Type B pancreatic cell (in vitro differentiated cells): ENCODE data around the gene PRDM5. TPM values are rescaled to one million over a fixed set of nuclear protein-coding genes. Genes with fewer than 3 reads are reported as not detected.

ENCODE experiments used
- DNase-seq: peaks from one replicate; pipeline ENCODE4 v3.0.0; 2021; ENCODE audit warnings: mixed read lengths; ENCODE audit not compliant: unreplicated experiment; ENCODE audit errors: extremely low spot score
- H3K27ac Mint-ChIP-seq: 2 replicates; pipeline ENCODE4 v1.8.0; 2021; ENCODE audit warnings: mild to moderate bottlenecking, mixed read lengths
- H3K27me3 Mint-ChIP-seq: 2 replicates; pipeline ENCODE4 v1.8.0; 2021; ENCODE audit warnings: mixed read lengths
- H3K36me3 Mint-ChIP-seq: 2 replicates; pipeline ENCODE4 v1.8.0; 2021; ENCODE audit warnings: mixed read lengths
- H3K4me1 Mint-ChIP-seq: one replicate; pipeline ENCODE4 v1.8.0; 2021; ENCODE audit warnings: mixed read lengths; ENCODE audit not compliant: unreplicated experiment
- H3K4me3 Mint-ChIP-seq: 2 replicates; pipeline ENCODE4 v1.8.0; 2021; ENCODE audit warnings: mild to moderate bottlenecking, mixed read lengths
- H3K9me3 Mint-ChIP-seq: 2 replicates; pipeline ENCODE4 v1.8.0; 2021; ENCODE audit warnings: mixed read lengths
- CTCF ChIP-seq: fragments of 200-600 bp; sonication (generic); conservative IDR thresholded peaks from 2 replicates; pipeline ENCODE4 v1.5.0; 2021; ENCODE audit warnings: antibody characterized with exemption, mild to moderate bottlenecking
- total RNA-seq: library from RNA; stranded (reverse); gene quantifications from 2 replicates; pipeline ENCODE4 v1.2.1, GENCODE V29; 2021; ENCODE audit warnings: low replicate concordance

PRDM5 gene
- total RNA-seq, 1 donor from 2014 or later = 15.7 TPM

- H3K36me3 Mint-ChIP-seq = no peaks in the 10 kb centered on the region
- DNase-seq = no peak
- no peak overlapping the region for H3K4me3 Mint-ChIP-seq
- no peak overlapping the region for H3K27ac Mint-ChIP-seq
- peaks cover 10% of the 10 kb centered on the region for H3K4me1 Mint-ChIP-seq
- H3K9me3 Mint-ChIP-seq = no peaks in the 10 kb centered on the region
- no peak for TF ChIP-seq CTCF
- H3K27me3 Mint-ChIP-seq = no peaks in the 10 kb centered on the region
Observed at GRCh38 chr4:120683897-120684540, 238.5 kb downstream of the PRDM5 start.

- no peak for DNase-seq
- H3K27ac Mint-ChIP-seq = no peak overlapping the region
- H3K4me3 Mint-ChIP-seq = no peak overlapping the region
- H3K4me1 Mint-ChIP-seq = peaks cover 10% of the 10 kb centered on the region
- TF ChIP-seq CTCF = no peak
- H3K9me3 Mint-ChIP-seq = no peaks in the 10 kb centered on the region
- no peaks in the 10 kb centered on the region for H3K36me3 Mint-ChIP-seq
- no peaks in the 10 kb centered on the region for H3K27me3 Mint-ChIP-seq
Observed at GRCh38 chr4:120682981-120683380, 239.5 kb downstream of the PRDM5 start.

GRCh38 chr4:120680647-120681228 lies 241.8 kb downstream of the PRDM5 start:
- Mint-ChIP-seq H3K4me3 (no peak overlapping the region), H3K9me3 (peaks cover 9% of the 10 kb centered on the region), H3K4me1 (peaks cover 10% of the 10 kb centered on the region), H3K27ac (no peak overlapping the region), H3K36me3 (no peaks in the 10 kb centered on the region), H3K27me3 (no peaks in the 10 kb centered on the region)
- TF ChIP-seq CTCF = no peak
- no peak for DNase-seq

- H3K27me3 Mint-ChIP-seq = no peaks in the 10 kb centered on the region
- H3K27ac Mint-ChIP-seq = no peak overlapping the region
- H3K36me3 Mint-ChIP-seq = no peaks in the 10 kb centered on the region
- DNase-seq = no peak
- H3K4me3 Mint-ChIP-seq = no peak overlapping the region
- TF ChIP-seq CTCF = no peak
- no peaks in the 10 kb centered on the region for H3K4me1 Mint-ChIP-seq
- peaks cover 14% of the 10 kb centered on the region for H3K9me3 Mint-ChIP-seq
Observed at GRCh38 chr4:120673696-120674095, 248.8 kb downstream of the PRDM5 start.

GRCh38 chr4:120672558-120673147 lies 249.9 kb downstream of the PRDM5 start:
- no peak overlapping the region for H3K27ac Mint-ChIP-seq
- no peak for DNase-seq
- H3K9me3 Mint-ChIP-seq = peaks cover 14% of the 10 kb centered on the region
- H3K4me3 Mint-ChIP-seq = no peak overlapping the region
- TF ChIP-seq CTCF = no peak
- no peaks in the 10 kb centered on the region for H3K27me3 Mint-ChIP-seq
- no peaks in the 10 kb centered on the region for H3K4me1 Mint-ChIP-seq
- H3K36me3 Mint-ChIP-seq = no peaks in the 10 kb centered on the region
